ENCODE results near the gene WNK4.

The WNK4 gene

DNA sequence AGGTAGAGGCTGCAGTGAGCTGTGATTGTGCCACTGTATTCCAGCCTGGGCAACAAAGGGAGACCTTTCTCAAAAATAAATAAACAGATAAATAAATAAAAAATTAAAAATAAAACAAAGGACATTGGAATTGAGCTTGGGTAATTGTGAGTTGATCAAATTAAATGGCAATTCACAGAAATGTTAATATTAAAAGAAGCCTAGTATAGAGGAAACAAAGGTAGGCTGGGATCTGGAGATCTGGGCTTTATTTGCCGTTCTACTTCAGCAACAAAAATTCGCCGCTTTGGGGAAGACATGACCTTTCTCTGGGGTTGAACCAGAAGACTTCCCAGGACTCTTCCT, 7.5 kb upstream of the WNK4 start:
- no peak for DNase-seq (ENCODE audit: low spot score)

DNA sequence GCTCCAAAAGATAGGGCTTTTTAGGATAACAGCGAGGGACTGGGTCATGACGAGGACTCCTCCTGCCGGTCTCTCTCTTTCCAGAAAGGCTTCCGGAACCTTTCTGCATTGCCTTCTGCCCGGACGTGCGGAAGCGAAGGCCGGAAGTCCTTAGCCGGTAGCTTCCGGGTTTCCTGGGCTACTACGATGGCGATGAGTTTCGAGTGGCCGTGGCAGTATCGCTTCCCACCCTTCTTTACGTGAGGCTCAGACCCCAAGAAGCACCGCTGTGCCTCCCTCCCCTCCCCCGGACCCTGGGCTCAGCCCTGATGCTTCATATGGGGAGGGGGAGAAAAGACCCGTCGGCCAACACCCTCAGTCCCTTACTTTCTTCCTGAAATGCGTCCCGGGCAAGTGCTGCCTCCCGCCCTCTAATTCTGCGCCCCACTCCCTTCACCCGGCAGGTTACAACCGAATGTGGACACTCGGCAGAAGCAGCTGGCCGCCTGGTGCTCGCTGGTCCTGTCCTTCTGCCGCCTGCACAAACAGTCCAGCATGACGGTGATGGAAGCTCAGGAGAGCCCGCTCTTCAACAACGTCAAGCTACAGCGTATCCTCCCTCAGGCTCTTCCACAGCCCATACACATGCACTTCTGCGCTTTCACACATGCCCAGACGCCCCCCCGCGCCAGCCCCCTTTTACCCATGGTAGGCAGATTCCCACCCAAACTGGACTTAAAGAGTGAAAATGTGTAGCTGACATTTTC, 6.9 kb upstream of the WNK4 start, which contains the start of gene VPS25:
Gene VPS25 (plus strand): TSS at position 160 of the 746 bp plus-strand sequence. CDS start 27 bp downstream, at position 187.
- peak; percentile 81 for DNase-seq (ENCODE audit: low spot score)

DNA sequence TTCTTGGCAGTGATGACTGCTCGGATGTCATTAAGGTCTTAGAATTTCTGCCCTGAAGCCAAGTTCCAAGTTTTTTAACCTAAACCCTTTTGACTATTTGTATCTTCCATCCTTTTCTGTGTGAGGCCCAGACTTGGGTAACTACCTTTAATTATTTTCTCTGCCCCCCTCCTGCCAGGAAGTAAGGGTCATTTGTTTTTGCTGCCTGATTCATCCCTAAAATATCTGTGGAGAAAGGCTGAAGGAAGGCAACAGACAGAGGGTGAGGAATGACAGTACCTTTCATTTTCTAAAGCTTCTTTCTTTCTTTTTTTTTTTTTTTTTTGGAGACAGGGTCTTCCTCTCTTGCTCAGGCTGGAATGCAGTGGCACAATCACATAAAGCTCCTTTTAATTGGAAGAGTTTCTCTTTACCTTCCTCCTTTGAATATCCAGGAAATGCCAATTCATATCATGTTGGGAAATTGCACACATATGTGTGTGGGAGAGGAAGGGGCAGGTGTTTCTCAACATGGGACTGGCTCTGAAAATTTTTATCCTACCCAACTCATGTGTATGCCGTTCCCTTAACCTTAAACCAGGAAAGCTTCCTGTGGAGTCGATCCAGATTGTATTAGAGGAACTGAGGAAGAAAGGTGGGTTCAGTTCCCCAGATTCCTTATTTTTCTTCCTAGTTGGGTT, 6.2 kb upstream of the WNK4 start:
- DNase-seq (ENCODE audit: low spot score): no peak

GRCh38 chr17:42775534-42776098, 4.8 kb upstream of the WNK4 start:
- DNase-seq (ENCODE audit: low spot score): no peak

DNA sequence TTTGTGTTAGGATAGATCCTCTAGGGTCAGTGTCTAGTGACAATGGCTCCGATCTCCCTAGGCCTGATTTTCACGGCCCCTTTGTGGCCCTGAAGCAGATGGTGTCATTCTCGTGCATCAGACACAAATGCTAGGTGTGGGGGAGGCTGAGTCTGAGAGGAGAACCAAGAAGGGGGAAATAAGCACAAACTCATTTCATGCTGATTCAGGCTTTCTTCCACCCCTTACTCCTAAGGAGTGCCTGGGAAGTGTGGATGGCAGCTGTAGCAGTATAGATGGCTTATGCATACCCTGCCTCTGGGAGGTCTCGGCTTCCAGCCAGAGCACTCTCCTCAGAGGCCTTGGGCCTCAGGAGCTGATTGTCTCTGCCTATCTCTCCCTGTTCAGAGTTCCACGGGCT, 1.8 kb upstream of the WNK4 start:
- no peak for DNase-seq (ENCODE audit: low spot score)

DNA sequence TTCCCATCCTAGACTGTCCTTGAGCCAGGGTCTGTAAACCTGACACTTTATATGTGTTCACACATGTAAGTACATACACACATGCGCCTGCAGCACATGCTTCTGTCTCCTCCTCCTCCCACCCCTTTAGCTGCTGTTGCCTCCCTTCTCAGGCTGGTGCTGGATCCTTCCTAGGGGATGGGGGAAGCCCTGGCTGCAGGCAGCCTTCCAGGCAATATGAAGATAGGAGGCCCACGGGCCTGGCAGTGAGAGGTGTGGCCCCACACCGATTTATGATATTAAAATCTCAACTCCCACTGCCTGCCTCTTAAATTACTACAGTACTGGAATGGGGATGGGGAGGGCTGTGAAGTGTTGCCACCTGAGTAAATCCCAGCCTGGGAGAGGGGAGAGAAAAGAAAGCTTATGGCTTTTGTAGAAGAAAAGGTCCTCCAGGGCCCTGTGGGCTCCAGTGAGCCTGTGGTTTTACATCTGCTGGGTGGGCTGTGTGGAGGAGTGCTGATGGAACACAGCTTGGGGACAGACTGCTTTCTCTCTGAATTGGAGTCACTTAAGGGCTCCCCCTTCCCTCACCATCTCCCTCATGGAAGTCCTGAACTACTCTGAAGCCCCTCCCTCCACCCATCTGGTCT, 990 bp upstream of the WNK4 start:
- no peak for DNase-seq (ENCODE audit: low spot score)

DNA sequence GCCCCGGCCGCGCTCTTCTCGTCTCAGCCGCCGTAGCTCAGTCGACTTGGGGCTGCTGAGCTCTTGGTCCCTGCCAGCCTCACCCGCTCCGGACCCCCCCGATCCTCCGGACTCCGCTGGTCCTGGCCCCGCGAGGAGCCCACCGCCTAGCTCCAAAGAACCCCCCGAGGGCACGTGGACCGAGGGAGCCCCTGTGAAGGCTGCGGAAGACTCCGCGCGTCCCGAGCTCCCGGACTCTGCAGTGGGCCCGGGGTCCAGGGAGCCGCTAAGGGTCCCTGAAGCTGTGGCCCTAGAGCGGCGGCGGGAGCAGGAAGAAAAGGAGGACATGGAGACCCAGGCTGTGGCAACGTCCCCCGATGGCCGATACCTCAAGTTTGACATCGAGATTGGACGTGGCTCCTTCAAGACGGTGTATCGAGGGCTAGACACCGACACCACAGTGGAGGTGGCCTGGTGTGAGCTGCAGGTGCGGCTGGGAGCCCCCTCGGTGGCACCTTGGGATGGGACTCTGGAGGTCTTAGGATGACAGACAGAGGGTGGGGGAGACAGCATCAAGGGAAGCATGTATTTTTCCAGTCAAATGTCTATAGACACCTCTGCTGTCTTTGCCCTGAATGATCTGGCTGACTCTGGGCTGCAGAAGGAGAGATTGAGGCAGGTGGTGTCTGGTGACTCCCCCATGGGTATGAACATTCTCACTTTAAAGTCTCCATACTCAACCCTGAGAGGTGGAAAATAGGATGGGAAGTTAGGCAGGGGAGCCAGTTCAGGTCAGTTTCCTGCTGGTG, 635 bp downstream of the WNK4 start:
- no peak for DNase-seq (ENCODE audit: low spot score)

- no peak for DNase-seq (ENCODE audit: low spot score)
Measured at GRCh38 chr17:42781639-42782165, 1.3 kb downstream of the WNK4 start.

DNA sequence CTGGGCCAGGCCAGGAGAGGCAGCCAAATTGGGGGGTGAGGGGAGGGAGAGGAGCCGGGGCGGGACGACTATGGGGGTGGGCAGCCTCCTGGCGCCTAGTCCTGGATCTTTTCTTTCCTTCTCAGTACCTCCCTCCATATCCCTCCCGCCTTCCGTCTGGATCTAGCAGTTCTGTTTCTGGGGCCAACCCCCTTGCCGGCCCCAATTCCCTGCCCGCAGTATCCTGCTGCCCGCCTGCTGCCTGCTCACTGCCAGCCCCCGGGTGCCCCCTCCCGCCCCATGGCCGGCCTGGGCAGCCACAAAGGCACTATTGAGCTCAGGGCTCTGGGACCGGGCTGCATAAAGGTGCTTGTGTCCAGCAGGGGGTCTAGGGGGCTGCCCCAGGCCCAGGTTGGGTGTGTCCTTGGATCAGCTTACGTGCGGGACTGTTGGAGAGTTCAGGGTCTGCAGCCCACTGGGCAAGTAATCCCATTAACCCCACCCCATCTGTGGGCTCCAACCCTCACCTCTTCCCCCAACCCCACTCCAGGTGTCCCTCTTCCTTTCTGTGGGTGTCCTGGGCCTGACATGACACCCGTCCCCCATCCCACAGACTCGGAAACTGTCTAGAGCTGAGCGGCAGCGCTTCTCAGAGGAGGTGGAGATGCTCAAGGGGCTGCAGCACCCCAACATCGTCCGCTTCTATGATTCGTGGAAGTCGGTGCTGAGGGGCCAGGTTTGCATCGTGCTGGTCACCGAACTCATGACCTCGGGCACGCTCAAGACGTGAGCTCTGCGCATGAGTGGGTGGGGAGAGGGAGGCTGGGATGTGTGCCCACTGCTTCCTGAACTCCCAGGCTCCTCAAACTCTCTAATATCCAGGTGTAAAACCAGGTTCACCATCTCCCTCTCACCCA, 2.0 kb downstream of the WNK4 start:
- no peak for DNase-seq (ENCODE audit: low spot score)

GRCh38 chr17:42783062-42783790, 2.8 kb downstream of the WNK4 start:
- peak; percentile 45 for DNase-seq (ENCODE audit: low spot score)

GRCh38 chr17:42783791-42784138, 3.4 kb downstream of the WNK4 start:
- DNase-seq (ENCODE audit: low spot score): no peak

DNA sequence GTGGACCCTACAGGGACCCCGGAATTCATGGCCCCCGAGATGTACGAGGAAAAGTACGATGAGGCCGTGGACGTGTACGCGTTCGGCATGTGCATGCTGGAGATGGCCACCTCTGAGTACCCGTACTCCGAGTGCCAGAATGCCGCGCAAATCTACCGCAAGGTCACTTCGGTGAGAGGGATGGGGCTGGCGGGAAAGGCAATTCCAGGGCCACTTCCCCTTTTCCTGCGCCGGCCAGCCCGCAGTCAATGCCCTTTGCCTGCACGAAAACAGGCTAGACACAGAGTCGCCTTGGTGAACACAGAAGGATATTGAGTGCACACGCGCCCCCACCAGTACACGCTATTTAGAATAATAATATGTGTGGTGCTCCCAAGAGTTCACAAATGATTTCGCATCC, 4.0 kb downstream of the WNK4 start:
- DNase-seq (ENCODE audit: low spot score): no peak

- DNase-seq (ENCODE audit: low spot score): no peak
Measured at GRCh38 chr17:42784811-42785592, 4.6 kb downstream of the WNK4 start.

DNA sequence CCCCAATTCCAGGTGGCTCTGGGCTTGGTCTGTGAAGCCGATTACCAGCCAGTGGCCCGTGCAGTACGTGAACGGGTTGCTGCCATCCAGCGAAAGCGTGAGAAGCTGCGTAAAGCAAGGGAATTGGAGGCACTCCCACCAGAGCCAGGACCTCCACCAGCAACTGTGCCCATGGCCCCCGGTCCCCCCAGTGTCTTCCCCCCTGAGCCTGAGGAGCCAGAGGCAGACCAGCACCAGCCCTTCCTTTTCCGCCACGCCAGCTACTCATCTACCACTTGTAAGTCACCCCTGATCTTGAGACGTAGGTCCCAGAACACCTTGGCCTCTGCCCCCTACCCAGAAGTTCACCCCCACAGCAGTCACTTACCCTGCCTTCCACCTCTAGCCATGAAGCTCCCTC, 6.9 kb downstream of the WNK4 start:
- no peak for DNase-seq (ENCODE audit: low spot score)

- DNase-seq (ENCODE audit: low spot score): no peak
Measured at GRCh38 chr17:42791948-42792347, 11.5 kb downstream of the WNK4 start.

DNA sequence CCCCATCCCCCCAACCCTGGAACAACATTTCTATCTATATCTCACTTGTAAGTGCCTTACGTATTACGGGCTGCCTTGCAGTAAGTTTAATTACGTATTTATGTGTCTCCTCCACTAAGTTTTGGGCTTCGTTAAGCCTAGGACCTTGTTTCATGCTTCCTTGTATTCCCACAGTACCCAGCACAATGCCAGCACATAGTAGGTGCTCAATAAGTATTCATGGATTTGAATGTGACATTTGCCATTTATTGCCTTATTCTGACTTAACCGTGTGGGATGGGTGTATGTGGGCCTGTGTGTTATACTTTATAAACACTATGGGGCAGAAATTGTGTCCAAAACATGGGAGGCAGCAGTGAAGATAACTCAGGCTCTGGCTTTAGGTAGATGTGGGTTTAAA, 12.1 kb downstream of the WNK4 start:
- DNase-seq (ENCODE audit: low spot score): no peak

GRCh38 chr17:42795061-42795460, 14.7 kb downstream of the WNK4 start:
- no peak for DNase-seq (ENCODE audit: low spot score)

DNA sequence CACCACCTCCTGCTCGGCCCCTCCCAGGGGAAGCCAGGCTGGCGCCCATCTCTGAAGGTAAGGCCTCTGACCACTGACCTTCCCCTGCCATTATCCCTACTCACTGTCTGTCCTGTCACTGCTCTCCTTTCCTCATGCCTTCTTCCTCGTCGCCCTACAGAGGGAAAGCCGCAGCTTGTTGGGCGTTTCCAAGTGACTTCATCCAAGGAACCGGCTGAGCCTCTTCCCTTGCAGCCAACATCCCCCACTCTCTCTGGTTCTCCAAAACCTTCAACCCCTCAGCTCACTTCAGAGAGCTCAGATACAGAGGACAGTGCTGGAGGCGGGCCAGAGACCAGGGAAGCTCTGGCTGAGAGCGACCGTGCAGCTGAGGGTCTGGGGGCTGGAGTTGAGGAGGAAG, 15.1 kb downstream of the WNK4 start:
- DNase-seq (ENCODE audit: low spot score): no peak

DNA sequence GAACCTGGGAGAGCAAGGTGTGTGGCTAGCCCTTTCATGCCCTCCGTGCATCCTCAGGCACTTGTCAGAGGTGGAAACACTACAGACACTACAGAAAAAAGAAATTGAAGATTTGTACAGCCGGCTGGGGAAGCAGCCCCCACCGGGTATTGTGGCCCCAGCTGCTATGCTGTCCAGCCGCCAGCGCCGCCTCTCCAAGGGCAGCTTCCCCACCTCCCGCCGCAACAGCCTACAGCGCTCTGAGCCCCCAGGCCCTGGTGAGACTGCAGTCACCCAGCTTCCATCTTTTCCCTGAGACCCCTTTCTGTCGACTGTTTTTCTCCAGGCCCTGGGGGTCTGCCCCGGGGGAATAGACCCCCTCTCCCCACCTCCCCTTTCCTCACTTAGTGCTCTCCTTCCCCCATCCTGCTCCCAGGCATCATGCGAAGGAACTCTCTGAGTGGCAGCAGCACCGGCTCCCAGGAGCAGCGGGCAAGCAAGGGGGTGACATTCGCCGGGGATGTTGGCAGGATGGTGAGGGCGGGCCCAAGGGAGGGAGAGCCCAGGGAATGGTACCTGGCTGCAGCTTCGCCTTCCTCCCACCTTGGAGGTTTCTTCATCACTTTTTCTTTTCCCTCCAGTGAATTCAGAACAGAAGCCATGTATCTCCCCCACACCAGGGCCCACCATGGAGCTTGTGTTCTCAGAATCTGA, 15.8 kb downstream of the WNK4 start:
- no peak for DNase-seq (ENCODE audit: low spot score)

All from SW480 (cell line).